Daoy (cell line): ENCODE measurements around the gene FGF1. TPM values are rescaled to one million over a fixed set of nuclear protein-coding genes. Genes with fewer than 3 reads are reported as not detected.

Source experiments
- DNase-seq: peaks from one replicate; pipeline ENCODE4 v3.0.0-alpha.2; 2015; ENCODE audit warnings: low read depth
- total RNA-seq: library from RNA; depleted of rRNA; stranded (reverse); fragments of >200 nt; shearing (Covaris generic); gene quantifications from 2 replicates; pipeline ENCODE4 v1.2.3, GENCODE V29; 2014

FGF1 gene
- total RNA-seq, 1 experiment from 2014 or later = 0.63 TPM

- no peak for DNase-seq
These were observed 71.8 kb downstream of the FGF1 start for GRCh38 chr5:142614054-142614453.

- no peak for DNase-seq
These were observed 72.6 kb downstream of the FGF1 start for GRCh38 chr5:142613271-142613671.

GRCh38 chr5:142612494-142613270, 73.2 kb downstream of the FGF1 start:
- DNase-seq = no peak

GRCh38 chr5:142611154-142611553, 74.7 kb downstream of the FGF1 start:
- peak; percentile 74 for DNase-seq

GRCh38 chr5:142610176-142611001, 75.5 kb downstream of the FGF1 start:
- no peak for DNase-seq

- DNase-seq = no peak
These were observed 76.7 kb downstream of the FGF1 start for GRCh38 chr5:142609142-142609541.

GRCh38 chr5:142608081-142608480, 77.8 kb downstream of the FGF1 start:
- DNase-seq = no peak

GRCh38 chr5:142605611-142606010, 80.3 kb downstream of the FGF1 start:
- no peak for DNase-seq

GRCh38 chr5:142602720-142603245, 83.1 kb downstream of the FGF1 start:
- no peak for DNase-seq

- peak; percentile 18 for DNase-seq
These were observed 84.5 kb downstream of the FGF1 start for GRCh38 chr5:142601432-142601831.

GRCh38 chr5:142600611-142601358, 85.1 kb downstream of the FGF1 start:
- DNase-seq = peak; percentile 17

GRCh38 chr5:142600092-142600491, 85.8 kb downstream of the FGF1 start:
- no peak for DNase-seq

GRCh38 chr5:142598338-142598700, 87.6 kb downstream of the FGF1 start:
- DNase-seq = no peak

GRCh38 chr5:142597546-142598337, 88.1 kb downstream of the FGF1 start:
- DNase-seq = peak; percentile 91

GRCh38 chr5:142597025-142597424, 88.9 kb downstream of the FGF1 start:
- DNase-seq = no peak

- DNase-seq = no peak
These were observed 93.5 kb downstream of the FGF1 start for GRCh38 chr5:142592365-142592764.

GRCh38 chr5:142590451-142591231, 95.2 kb downstream of the FGF1 start:
- DNase-seq = no peak

- DNase-seq = no peak
These were observed 96.2 kb downstream of the FGF1 start for GRCh38 chr5:142589720-142590119.

GRCh38 chr5:142587354-142587965, 98.4 kb downstream of the FGF1 start:
- DNase-seq = peak; percentile 61

- no peak for DNase-seq
These were observed 99.3 kb downstream of the FGF1 start for GRCh38 chr5:142586552-142586951.
